Hepatocyte (in vitro differentiated cells): ENCODE measurements around the gene ATP8B3. TPM values are rescaled to one million over a fixed set of nuclear protein-coding genes. Genes with fewer than 3 reads are reported as not detected.

Experiments used
- DNase-seq: peaks from one replicate; pipeline ENCODE4 v3.0.0-alpha.2; 2016; ENCODE audit warnings: low spot score
- H2AFZ ChIP-seq: fragments of 200-600 bp; sonication (generic); 2 replicates; pipeline ENCODE4 v1.6.0; 2016; ENCODE audit warnings: antibody characterized with exemption, mild to moderate bottlenecking
- H3K27ac ChIP-seq: fragments of 200-600 bp; sonication (generic); 2 replicates; pipeline ENCODE4 v1.5.1; 2016; ENCODE audit warnings: mild to moderate bottlenecking
- H3K27me3 ChIP-seq: fragments of 200-600 bp; sonication (generic); 2 replicates; pipeline ENCODE4 v1.6.1; 2016
- H3K36me3 ChIP-seq: fragments of 200-600 bp; sonication (generic); replicated peaks from 2 replicates; pipeline ENCODE4 v1.5.1; 2016; ENCODE audit warnings: low read depth; ENCODE audit not compliant: insufficient read depth
- H3K4me1 ChIP-seq: fragments of 200-600 bp; sonication (generic); 2 replicates; pipeline ENCODE4 v1.5.1; 2016; ENCODE audit warnings: mild to moderate bottlenecking, moderate library complexity; ENCODE audit not compliant: insufficient read depth
- H3K4me2 ChIP-seq: fragments of 200-600 bp; sonication (generic); 2 replicates; pipeline ENCODE4 v1.6.0; 2016
- H3K4me3 ChIP-seq: fragments of 200-600 bp; sonication (generic); 2 replicates; pipeline ENCODE4 v1.5.1; 2016; ENCODE audit warnings: mild to moderate bottlenecking
- H3K79me2 ChIP-seq: fragments of 200-600 bp; sonication (generic); 2 replicates; pipeline ENCODE4 v1.6.0; 2017; ENCODE audit warnings: mild to moderate bottlenecking
- H3K9me2 ChIP-seq: fragments of 200-600 bp; sonication (generic); replicated peaks from 2 replicates; pipeline ENCODE4 v1.6.0; 2017; ENCODE audit warnings: mild to moderate bottlenecking; ENCODE audit not compliant: insufficient read depth
- H3K9me3 ChIP-seq: fragments of 200-600 bp; sonication (generic); 2 replicates; pipeline ENCODE4 v1.5.1; 2016; ENCODE audit warnings: low read depth, mild to moderate bottlenecking
- H4K20me1 ChIP-seq: fragments of 200-600 bp; sonication (generic); 2 replicates; pipeline ENCODE4 v1.6.0; 2016; ENCODE audit warnings: mild to moderate bottlenecking; ENCODE audit not compliant: insufficient read depth, poor library complexity, severe bottlenecking
- EZH2 ChIP-seq: fragments of 200-600 bp; sonication (generic); IDR thresholded peaks from 2 replicates; pipeline ENCODE4 v1.6.1; 2016; ENCODE audit warnings: antibody characterized with exemption, mild to moderate bottlenecking, borderline replicate concordance
- EZH2phosphoT487 ChIP-seq: fragments of 200-600 bp; sonication (generic); IDR thresholded peaks from one replicate; pipeline ENCODE4 v1.6.1; 2018; ENCODE audit warnings: antibody characterized with exemption, mild to moderate bottlenecking, low read depth, moderate library complexity; ENCODE audit not compliant: unreplicated experiment, severe bottlenecking
- WGBS: methylation state at CpG from one replicate; pipeline ENCODE4 v1.1.6; 2016; ENCODE audit warnings: low lambda C conversion rate; ENCODE audit errors: missing lambda C conversion rate; 5-methylcytosine and 5-hydroxymethylcytosine counted together
- polyA plus RNA-seq: library from polyadenylated mRNA; unstranded; fragments of >200 nt; fragmentation: Nextera tagmentation; extraction: Ambion mirVana; gene quantifications from 2 replicates; pipeline ENCODE4 v1.2.1, GENCODE V29; 2016
- total RNA-seq: library from RNA; depleted of rRNA; stranded (reverse); fragments of >200 nt; gene quantifications from 2 replicates; pipeline ENCODE4 v1.2.3, GENCODE V29; 2014
- TF ChIP-seq, protein P1 (sequence below): fragments of 200-600 bp; sonication (generic); IDR thresholded peaks from 2 replicates; pipeline ENCODE4 v1.5.1; 2016; ENCODE audit warnings: antibody characterized with exemption, mild to moderate bottlenecking; ENCODE audit not compliant: poor library complexity

Gene ATP8B3
- total and polyA plus RNA-seq, 2 experiments from 2014 or later: 1.7 to 2.4 TPM

DNA sequence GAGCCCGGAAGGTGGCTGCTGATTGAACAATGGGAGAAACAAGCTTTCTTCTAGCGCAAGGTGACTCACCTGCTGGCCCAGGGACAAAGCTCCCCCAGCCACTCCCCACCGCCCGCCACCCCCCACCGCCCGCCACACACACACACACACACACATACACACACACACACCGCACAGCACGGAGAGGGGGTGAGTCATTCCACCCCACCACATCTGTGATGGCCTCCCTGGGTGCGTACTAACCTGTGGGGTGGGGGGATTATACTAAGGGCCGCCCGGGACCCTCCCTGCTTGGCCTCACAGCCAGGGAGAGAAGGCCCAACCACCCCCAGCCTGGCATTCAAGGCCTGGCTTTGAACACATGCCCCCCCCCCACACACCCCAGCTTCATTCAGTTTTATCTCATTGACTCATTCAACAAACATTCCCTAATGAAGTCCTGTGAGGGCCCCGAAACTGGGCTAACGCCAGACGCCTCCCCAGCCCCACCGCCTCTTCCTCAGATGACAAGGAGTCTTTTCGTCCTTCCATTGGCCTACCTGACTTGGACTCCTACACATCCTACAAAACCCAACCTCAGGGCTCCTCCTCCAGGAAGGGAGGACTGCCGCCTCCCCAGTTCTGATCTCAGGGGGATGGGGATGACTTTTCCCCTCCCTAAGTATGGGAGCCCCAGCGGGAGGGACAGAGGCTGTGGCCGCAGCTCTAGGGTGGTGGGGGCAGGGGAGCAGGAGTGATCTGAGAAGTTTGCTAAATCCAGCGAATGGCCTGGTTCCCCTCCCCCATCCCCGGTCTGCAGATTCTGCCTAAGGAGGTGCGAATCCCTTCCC lies 64.6 kb downstream of the ATP8B3 start:
- Histone ChIP-seq H3K9me2 (no peaks in the 10 kb centered on the region), H3K27ac (peak overlapping the region; percentile 81), H3K79me2 (no peaks in the 10 kb centered on the region), H3K4me1 (peaks cover 20% of the 10 kb centered on the region), H2AFZ (no peak overlapping the region), H3K9me3 (no peaks in the 10 kb centered on the region), H4K20me1 (no peaks in the 10 kb centered on the region), H3K4me3 (no peak overlapping the region), H3K36me3 (no peaks in the 10 kb centered on the region), H3K27me3 (peaks cover 70% of the 10 kb centered on the region), H3K4me2 (peak overlapping the region; percentile 71)
- 4% methylated on average over 11 of the region's 22 CpGs for WGBS
- DNase-seq: peak; percentile 81
- TF ChIP-seq EZH2phosphoT487: no peak
- TF ChIP-seq, protein P1, sequence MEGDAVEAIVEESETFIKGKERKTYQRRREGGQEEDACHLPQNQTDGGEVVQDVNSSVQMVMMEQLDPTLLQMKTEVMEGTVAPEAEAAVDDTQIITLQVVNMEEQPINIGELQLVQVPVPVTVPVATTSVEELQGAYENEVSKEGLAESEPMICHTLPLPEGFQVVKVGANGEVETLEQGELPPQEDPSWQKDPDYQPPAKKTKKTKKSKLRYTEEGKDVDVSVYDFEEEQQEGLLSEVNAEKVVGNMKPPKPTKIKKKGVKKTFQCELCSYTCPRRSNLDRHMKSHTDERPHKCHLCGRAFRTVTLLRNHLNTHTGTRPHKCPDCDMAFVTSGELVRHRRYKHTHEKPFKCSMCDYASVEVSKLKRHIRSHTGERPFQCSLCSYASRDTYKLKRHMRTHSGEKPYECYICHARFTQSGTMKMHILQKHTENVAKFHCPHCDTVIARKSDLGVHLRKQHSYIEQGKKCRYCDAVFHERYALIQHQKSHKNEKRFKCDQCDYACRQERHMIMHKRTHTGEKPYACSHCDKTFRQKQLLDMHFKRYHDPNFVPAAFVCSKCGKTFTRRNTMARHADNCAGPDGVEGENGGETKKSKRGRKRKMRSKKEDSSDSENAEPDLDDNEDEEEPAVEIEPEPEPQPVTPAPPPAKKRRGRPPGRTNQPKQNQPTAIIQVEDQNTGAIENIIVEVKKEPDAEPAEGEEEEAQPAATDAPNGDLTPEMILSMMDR: no peak
- no peak for TF ChIP-seq EZH2

- no peak for TF ChIP-seq EZH2
- Histone ChIP-seq H3K9me3 (no peaks in the 10 kb centered on the region), H3K79me2 (no peaks in the 10 kb centered on the region), H3K27me3 (peaks cover 61% of the 10 kb centered on the region), H3K4me3 (no peak overlapping the region), H3K9me2 (no peaks in the 10 kb centered on the region), H3K4me2 (peak overlapping the region; percentile 52), H3K4me1 (peaks cover 20% of the 10 kb centered on the region), H4K20me1 (no peaks in the 10 kb centered on the region), H3K27ac (peak overlapping the region; percentile 81), H3K36me3 (no peaks in the 10 kb centered on the region), H2AFZ (peak overlapping the region; percentile 26)
- 6% methylated on average over 29 of the region's 31 CpGs for WGBS
- no peak for DNase-seq
These were observed 65.4 kb downstream of the ATP8B3 start for GRCh38 chr19:1746401-1747284.

- no peak overlapping the region for H3K4me3 ChIP-seq
- no peak overlapping the region for H2AFZ ChIP-seq
- peaks cover 51% of the 10 kb centered on the region for H3K27me3 ChIP-seq
- no peaks in the 10 kb centered on the region for H3K36me3 ChIP-seq
- H3K9me2 ChIP-seq: no peaks in the 10 kb centered on the region
- peak overlapping the region; percentile 52 for H3K4me2 ChIP-seq
- no peak for DNase-seq
- peaks cover 20% of the 10 kb centered on the region for H3K4me1 ChIP-seq
- H3K27ac ChIP-seq: no peak overlapping the region
- TF ChIP-seq EZH2phosphoT487 (no peak), EZH2 (no peak)
- TF ChIP-seq, protein P1: no peak
- H4K20me1 ChIP-seq: no peaks in the 10 kb centered on the region
- H3K79me2 ChIP-seq: no peaks in the 10 kb centered on the region
- 3% methylated on average over 13 of the region's 14 CpGs for WGBS
- H3K9me3 ChIP-seq: no peaks in the 10 kb centered on the region
These were observed 66.5 kb downstream of the ATP8B3 start for GRCh38 chr19:1745589-1746031.
